Melanocyte of skin (primary cell): ENCODE data around the gene C19orf25. TPM values are rescaled to one million over a fixed set of nuclear protein-coding genes. Genes with fewer than 3 reads are reported as not detected.

ENCODE experiments used
- total RNA-seq, 2 donors: library from RNA; depleted of rRNA; stranded (reverse); fragments of >200 nt; gene quantifications; 2 replicates each; pipeline ENCODE4 v1.2.3, GENCODE V29; 2012

Gene C19orf25
- 10 to 100 TPM; 20.0 to 26.6 TPM for total RNA-seq

DNA sequence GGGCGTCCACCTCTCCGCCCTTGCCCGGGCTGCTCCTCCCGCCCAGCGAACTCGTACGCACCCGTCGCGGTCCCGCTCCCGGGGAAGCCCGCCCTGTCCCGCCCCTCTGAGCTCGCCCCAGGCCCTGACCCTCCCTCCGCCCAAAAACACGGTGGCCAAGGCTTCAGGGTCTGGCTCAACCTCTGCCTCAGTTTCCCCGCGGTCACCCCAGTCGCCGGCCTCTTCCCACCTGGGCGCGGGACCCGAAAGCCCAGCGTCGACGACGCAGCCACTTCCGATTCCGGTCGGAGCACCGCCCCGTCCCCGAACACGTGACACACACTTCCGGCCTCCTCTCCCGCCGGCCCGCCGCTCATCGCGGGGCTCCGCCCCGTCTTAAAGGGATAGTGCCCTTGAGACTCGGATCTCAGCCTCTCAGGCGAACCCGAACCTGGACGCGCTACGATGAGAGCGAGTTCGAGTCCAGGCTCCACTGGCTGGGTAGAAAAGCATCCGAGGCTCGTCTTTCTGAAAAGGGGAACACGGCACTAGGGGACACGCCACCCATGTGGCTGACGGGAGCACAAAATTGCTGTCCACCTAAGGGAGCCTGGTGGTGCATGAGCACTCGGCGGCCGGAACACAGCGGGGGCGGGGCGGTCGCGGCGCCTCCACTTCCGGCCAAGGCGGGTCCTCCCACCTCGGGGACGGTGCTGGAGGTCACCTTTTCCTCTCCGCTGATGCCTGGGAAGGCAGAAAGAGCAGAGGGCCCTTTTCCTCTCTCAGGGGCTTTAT lies at the start of gene C19orf25:
C19orf25 (minus strand) TSS at position 282 of the 774 bp plus-strand sequence. CDS start 312 bp downstream, outside the sequence.

DNA sequence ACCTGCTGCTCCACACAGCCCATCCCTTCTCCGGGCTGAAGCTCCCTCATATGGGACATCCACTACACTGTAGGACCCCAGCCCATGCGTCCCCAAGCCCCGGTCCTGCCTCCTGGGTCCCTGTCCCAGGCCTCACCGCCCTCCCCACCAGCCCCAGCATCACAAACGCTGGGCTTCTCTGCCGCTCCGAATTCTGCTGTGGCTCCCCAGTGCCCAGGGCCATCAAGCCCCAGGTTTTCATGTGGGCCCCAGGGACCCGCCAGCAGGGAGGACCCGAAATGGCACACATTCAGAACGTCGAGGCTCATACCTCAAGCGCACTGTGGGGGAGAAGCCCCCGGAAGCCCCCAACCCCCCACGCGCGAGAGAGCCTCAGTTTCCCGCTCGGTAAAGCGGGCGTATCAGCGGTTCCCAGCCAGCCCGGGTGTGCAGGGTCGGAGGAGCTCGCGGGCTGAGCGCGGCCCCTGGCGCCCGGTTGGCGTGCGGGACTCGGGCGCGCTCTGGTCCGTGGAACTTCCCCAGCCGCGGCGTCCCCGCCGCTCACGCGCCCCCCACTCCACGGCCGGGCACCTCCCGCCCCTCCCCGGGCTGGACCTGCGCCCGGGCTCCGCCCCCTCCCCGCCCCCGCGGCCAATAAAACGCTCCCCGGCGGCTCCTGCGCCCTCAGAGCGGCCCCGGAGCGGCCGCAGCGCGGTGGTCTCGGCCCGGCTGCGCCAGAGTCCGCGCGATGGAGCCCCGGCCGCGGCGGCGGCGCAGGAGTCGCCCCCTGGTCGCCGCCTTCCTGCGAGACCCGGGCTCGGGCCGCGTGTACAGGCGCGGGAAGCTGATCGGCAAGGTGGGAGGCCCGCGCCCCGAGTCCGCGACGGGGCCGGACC lies 44.6 kb upstream of the C19orf25 start, which contains the start of gene PLK5:
PLK5 (plus strand) TSS at position 666 of the 875 bp plus-strand sequence. CDS start 2,920 bp downstream, outside the sequence.

DNA sequence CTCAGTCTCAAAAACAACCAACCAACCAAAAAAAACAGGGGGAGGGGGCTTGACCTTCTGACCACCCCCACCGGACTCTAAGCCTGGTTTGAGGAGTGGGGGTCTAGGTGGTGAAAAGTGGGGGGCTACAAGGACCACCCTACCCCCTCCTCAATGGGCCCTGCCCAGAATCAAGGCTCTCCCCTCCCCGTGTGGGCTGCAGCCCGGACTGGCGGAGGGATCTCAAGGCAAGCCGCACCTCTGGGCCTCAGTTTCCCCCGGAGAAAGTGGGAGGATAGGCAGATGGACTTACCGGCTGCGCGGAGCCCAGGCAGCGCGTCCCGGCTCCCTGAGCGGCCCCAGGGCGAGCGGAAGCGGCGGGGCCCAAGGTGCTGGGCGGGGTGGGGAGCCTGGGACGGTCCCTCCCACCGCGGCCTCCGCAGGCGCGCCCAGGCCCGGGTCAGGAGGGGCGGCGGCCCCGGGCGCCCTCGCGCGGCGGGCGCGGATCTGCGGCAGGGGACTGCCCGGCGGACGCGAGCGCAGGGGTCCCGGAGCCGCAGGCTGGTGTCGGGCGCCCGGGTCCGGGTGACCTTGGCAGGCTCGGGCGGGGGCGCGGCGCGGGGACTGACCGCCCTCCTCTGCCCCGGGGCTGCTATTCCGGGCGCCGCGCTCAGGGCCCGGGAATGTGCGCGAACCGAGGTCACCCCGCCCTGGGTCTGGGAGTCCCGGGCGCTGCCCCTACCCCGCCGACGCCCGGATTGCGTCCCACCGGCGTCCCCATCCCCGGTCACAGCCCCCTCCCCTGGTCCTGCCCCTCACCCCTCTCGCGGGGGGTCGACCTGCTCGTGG lies 33.9 kb upstream of the C19orf25 start, which contains the start of gene ADAMTSL5:
ADAMTSL5 (minus strand) TSS at position 349 of the 828 bp plus-strand sequence. CDS start 2,076 bp downstream, outside the sequence.

DNA sequence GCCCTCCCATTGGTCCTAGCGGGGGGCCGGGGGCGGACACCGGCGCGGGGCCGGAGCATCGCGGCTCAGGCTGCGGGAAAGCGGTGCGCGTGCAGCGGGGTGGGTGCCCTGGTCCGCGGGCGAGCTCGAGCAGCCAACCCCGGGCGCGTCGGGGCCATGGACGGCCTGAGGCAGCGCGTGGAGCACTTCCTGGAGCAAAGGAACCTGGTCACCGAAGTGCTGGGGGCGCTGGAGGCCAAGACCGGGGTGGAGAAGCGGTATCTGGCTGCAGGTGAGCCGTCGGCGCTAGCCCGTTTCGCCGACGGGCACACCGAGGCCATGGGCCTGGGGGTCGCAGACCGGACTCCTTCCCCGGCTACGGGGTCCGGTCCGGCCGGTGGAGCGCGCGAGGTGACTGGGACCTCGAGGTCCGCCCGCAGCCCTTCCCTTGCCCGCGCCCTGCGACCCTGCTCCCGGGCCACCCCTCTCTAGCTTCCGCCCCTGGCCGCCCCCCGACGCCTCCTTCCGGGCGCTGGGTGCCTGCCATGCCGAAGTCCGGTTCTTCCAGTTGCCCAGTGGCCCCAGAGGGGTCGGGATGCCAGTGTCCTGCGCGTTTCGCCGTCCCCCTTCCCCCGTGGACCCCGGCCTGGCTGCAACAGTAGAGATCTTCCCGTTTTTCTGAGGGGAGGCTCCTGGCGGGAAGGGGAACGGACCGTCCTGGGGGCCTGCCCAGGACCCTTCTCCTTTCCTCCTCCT lies 12.3 kb upstream of the C19orf25 start, which contains the start of gene REEP6:
REEP6 (plus strand) TSS at position 68 of the 735 bp plus-strand sequence; CDS start at position 157, 89 bp downstream.

DNA sequence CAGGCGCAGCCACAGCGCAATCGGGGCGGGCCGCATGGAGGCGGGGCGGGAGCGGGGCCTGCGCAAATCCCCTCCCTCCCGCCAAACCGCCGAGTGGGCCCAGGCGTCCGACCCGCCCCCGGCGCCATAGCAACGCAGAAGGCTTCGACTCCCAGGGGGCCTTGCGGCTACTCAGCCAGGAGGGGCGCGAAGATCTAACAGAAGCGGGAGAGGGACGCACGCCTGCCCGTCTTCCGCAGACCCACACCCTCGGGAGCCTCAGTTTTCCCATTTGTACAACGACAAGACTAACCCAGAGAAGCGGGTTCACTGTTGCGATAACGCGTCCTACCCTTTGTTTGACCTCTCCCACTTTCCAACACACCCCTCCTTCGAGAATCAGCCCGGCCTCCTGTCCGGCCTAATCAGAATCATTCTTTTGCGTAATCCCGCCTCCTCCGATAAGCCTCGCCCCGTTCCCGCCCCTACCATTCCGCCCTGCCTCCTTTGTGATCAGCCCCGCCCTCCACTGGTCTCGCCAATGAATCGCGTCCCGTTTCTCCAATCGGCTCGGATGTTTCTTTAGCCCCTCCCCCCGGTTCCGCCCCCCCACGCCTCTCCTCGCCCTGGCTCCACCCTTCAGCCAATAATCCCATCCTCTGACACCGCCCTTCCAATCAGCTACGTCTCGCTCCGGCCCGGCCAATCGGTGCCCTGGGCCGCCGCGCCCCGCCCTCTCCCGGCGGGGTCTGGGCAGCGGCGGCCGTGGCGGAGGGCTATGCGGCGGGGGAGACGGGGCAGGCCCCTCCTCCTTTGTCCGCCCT lies 11.5 kb upstream of the C19orf25 start, which contains the start of gene PCSK4:
PCSK4 (minus strand) TSS at position 40 of the 803 bp plus-strand sequence; CDS start at position 36, 4 bp downstream.

DNA sequence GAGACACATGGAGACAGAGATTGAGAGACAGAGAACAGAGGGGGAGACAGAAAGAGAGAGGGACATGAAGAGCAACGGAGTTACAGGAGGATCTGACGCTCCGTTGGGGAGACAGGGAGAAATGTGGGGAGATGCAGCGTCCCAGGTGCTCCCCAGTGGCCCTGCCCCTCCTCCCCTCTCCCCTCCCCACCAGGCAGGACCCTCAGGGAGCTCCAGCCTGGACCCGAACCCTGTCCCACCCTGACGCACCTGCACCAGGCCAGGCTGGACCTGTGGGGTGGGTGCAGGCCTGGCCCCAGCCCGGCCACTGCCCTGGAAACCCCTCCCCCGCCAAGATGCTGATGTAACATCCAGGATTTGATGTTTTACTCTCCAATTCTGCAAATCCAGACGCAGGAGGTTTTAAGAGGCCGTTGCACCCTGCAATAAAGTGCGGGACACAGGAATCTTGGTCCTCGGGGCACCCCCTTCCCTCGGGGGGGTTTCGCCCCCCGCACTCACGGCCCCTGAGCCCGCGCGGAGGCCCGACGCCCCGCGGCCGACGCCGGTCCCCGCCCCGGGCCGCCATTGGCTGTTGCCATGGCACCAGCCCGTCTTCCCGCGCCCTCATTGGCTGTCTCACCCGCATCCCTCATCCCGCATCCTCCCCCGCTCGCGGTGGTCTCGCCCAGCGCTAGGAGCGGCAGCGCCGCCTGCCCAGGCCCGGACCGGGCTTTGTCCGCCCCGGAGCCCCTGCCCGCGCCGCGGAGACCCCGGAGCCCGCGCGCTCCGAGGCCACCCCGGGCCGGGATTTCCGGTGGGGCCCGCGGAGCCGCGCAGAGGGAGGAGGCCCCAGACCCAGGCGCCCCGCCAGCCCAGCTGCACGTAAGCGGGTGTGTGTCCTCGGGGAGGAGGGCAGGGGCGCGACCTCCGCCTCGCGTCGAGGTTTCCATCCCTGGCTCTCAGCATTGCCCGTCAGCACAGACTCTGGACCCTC lies 29.3 kb downstream of the C19orf25 start, which contains the start of gene APC2:
APC2 (plus strand) TSS at position 655 of the 976 bp plus-strand sequence. CDS start 2,881 bp downstream, outside the sequence.

DNA sequence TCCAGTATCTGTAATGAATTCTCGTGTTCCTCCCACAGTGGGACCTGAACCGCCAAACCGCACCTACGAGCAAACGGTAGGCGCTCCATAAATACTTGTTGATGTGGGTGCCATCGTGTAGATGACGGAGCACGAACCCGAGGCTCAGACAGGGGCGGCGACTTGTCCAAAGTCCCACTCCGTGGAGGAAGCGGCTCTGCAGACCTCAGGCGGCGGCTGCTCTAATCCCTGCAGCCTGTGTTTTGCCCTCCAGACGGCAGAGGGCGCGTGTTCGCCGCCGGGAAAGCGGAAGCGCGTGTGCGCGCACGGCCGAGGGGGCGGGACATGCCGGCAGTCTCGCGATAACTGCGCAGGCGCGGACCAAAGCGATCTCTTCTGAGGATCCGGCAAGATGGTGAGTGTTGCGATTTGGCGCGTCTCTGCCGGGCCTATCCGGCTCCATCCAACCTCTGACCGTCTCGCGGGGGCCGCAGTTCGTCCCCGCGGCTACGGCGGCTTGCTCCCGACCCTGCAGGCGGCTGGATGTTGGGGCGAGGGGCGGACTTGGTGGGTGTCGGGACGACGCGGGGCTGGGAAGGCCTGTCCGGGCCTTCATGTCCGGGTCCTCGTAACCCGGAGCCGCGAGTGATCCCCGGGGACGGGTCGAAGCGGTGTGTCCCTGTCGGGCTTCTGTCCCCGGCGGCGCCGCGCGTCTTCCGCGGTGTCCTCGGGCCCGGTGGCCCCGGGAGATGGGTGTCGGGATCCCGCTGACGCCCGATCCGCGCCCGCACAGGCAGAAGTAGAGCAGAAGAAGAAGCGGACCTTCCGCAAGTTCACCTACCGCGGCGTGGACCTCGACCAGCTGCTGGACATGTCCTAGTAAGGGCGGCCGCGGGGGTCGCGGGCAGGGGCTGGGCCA lies 40.7 kb downstream of the C19orf25 start, which contains the start of gene RPS15:
RPS15 (plus strand) TSS at position 362 of the 898 bp plus-strand sequence; CDS start at position 392, 30 bp downstream.

Other genes with a start within 250 kb of the C19orf25 start
- gene CBARP, start 241.2 kb downstream of the C19orf25 start, total RNA-seq: 1 to 10 TPM; 2.4 to 3.3 TPM
- 10 to 100 TPM; 19.6 to 31.0 TPM for gene ATP5F1D, start 237.5 kb downstream of the C19orf25 start, total RNA-seq
- gene MIDN, start 230.6 kb downstream of the C19orf25 start, total RNA-seq: 10 to 100 TPM in 1 of 2 donors, 1 to 10 TPM in 1; 9.3 to 12.3 TPM
- gene CIRBP, start 209.9 kb downstream of the C19orf25 start, total RNA-seq: 100 to 1,000 TPM in 1 of 2 donors, 10 to 100 TPM in 1; 67.3 to 137 TPM
- gene FAM174C, start 203.7 kb downstream of the C19orf25 start, total RNA-seq: 10 to 100 TPM; 47.8 to 63.6 TPM
- not detected for gene EFNA2, start 193.3 kb downstream of the C19orf25 start, total RNA-seq
- 10 to 100 TPM; 87.2 to 89.5 TPM for gene NDUFS7, start 95.3 kb downstream of the C19orf25 start, total RNA-seq
- 10 to 100 TPM; 19.3 to 20.6 TPM for gene GAMT, start 77.7 kb downstream of the C19orf25 start, total RNA-seq
- 10 to 100 TPM; 41.6 to 61.6 TPM for gene DAZAP1, start 71.6 kb downstream of the C19orf25 start, total RNA-seq
- 100 to 1,000 TPM; 480 to 582 TPM for gene RPS15, start 40.8 kb downstream of the C19orf25 start, total RNA-seq
- gene APC2, start 29.1 kb downstream of the C19orf25 start, total RNA-seq: under 1 TPM; under 0.01 TPM
- gene PCSK4, start 11.1 kb upstream of the C19orf25 start, total RNA-seq: 1 to 10 TPM in 1 of 2 donors, under 1 TPM in 1; 0.67 to 2.4 TPM
- 1 to 10 TPM; 3.0 to 3.1 TPM for gene REEP6, start 12.0 kb upstream of the C19orf25 start, total RNA-seq
- gene ADAMTSL5, start 33.8 kb upstream of the C19orf25 start, total RNA-seq: 1 to 10 TPM; 1.7 to 2.4 TPM
- gene PLK5, start 44.9 kb upstream of the C19orf25 start, total RNA-seq: under 1 TPM in 1 of 2 donors, not detected in 1; under 0.01 TPM
- 10 to 100 TPM; 16.5 to 18.0 TPM for gene MEX3D, start 89.1 kb upstream of the C19orf25 start, total RNA-seq
- gene MBD3, start 113.7 kb upstream of the C19orf25 start, total RNA-seq: 10 to 100 TPM; 68.1 to 69.3 TPM
- 10 to 100 TPM; 38.9 to 56.3 TPM for gene UQCR11, start 126.2 kb upstream of the C19orf25 start, total RNA-seq
- 10 to 100 TPM; 34.8 to 49.3 TPM for gene TCF3, start 173.4 kb upstream of the C19orf25 start, total RNA-seq